GM20431 (cell line): ENCODE measurements around the gene BNC2.
"Not testable (repeated sequence)": the region's sequence is repeated elsewhere in the genome, so short reads cannot be mapped to it uniquely, and the experiment has no call there.

Experiments
- in situ Hi-C: fragments of 300-500 bp; cut with MseI, MboI; formaldehyde crosslinking; loops from one replicate; pipeline ENCODE4 v1.15.0; 2020; ENCODE audit warnings: low sequenced_read_pairs; ENCODE audit not compliant: unreplicated experiment

The BNC2 gene

GRCh38 chr9:16496908-16497307, 373.6 kb downstream of the BNC2 start:
- in situ Hi-C loops, result no loop called here

DNA sequence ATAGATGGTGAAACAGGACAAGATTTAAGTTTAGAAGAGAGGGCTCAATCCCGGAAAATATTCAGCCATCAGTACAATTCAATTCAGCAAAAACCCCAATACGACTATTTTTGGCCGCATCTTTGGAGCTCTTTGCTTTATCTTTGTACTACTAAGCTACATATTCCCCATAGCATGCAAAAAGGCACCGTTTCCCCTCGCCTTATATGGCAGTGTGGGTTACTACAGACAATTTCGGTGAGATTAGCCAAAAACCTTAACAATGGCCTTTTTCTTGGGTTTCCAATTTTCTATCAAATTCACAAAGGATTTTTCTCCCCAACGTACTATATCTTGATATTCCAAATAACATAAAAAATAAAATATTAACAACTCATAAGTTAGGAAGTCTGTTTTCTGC, 382.6 kb downstream of the BNC2 start:
- in situ Hi-C loops, result no loop called here

GRCh38 chr9:16485575-16486321, 384.7 kb downstream of the BNC2 start:
- in situ Hi-C loops, result no loop called here

DNA sequence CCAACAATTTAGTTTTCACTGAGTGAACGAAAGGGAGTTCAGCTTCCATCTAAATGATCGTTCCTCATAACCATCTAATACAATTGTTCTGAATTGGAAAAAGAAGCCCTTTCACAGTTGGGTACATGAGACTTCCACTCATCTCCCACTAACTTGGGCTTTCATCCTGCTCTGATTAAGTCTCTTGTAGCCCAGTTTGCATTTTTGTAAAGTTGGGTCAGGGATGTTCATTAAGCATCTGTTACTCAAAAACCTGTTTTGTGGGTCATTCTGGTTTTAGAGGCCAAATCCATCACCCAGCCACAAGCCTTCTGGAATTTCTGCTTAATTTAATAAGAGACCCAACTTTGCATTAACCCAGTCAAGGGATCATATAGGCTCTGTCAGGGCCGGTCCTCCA, 385.3 kb downstream of the BNC2 start:
- in situ Hi-C loops, result no loop called here

DNA sequence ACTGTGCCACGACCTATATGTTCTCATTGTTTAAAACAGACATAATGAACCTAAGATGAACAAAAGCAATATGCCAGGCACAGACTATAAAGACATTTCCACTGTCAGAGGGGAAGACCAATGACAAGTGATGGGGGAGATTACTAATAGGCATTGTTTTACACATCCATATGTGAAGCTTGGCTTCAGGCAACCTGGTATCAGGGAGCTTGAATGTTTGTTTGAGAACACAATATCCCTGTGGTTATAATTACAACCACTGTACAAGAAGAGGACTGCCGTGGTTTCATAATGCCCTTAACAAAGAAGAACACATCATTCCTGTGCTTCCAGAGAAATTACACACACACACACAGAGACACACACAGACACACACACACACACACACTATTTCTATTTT, 385.7 kb downstream of the BNC2 start:
- in situ Hi-C loops, result no loop called here

- in situ Hi-C loops, result no loop called here
Measured at GRCh38 chr9:16484180-16484579, 386.3 kb downstream of the BNC2 start.

DNA sequence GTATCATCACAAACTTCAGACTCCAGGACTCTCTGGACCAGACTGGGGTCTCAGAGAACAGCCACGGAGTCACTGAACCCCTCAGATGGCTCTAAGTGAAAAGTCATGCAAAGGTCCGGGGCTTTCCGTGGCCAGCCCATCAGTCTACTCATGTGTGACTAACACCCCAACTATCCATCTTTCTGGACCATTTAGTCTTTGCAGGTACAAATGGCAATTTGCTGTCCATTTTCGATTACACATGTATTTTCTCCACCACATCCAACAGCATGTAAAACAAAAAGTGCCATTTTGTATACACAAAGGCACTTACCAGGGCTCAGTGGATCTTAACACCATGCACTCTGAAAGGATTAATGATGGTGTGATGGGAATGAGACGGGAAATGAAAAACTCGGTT, 387.7 kb downstream of the BNC2 start:
- in situ Hi-C loops, result no loop called here

GRCh38 chr9:16480584-16480983, 389.9 kb downstream of the BNC2 start:
- in situ Hi-C loops, result not testable (repeated sequence)

DNA sequence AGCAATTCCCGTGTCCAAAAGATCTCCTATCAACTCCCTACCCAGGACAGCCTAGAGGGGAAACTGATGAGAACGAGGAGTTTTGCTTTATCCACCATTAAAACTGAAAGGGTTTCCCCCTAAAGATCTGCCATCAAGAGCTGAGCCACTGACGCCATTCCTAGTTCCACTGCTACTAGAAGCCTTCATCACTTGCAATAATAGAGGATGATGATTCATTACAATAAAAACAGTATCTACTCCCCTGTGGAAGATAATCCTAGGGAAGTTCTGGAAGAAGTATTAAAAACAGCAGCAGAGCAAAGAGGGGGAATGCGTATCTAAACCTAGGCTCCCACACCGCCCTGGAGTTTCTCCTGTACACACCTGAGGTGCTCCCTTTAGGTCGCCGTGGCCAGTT, 394.5 kb downstream of the BNC2 start:
- in situ Hi-C loops, result no loop called here

DNA sequence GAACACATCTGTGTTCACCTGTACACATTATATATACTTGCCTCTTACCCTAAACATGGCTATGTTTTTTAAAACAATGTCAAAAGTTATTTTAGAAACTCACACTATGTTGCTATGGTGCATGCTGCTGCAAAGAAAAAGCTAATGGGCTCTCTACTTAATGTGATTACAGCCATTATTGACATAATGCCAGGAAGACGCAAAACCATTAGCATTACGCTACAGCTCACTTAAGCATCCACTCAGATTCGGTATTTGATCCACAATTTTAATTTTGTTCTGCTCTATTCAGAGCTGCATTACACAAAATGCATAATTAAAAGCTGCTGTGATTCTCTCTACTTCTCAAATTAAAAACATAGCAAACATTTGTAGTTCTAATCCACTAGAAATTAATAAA, 395.2 kb downstream of the BNC2 start:
- in situ Hi-C loops, result no loop called here

- in situ Hi-C loops, result no loop called here
Measured at GRCh38 chr9:16469184-16469583, 401.3 kb downstream of the BNC2 start.

DNA sequence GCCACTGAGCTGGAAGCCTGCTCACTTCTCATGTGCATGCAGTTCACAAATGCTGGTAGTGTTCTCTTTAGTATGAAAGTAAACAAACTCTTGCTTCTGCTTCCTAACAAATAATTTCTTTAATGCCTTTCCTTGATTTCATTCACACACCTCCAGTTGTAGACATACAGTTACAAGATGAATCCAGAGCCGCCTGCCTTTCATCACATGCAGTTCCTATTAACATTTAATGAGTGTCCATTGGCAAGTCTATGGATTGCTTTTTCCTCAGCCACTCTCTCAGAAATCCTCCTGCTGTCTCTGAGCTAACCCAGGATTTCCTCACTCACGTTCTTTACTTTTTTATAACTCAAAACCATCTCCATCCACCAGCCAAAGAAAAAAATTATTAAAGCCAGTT, 408.6 kb downstream of the BNC2 start:
- in situ Hi-C loops, result no loop called here

DNA sequence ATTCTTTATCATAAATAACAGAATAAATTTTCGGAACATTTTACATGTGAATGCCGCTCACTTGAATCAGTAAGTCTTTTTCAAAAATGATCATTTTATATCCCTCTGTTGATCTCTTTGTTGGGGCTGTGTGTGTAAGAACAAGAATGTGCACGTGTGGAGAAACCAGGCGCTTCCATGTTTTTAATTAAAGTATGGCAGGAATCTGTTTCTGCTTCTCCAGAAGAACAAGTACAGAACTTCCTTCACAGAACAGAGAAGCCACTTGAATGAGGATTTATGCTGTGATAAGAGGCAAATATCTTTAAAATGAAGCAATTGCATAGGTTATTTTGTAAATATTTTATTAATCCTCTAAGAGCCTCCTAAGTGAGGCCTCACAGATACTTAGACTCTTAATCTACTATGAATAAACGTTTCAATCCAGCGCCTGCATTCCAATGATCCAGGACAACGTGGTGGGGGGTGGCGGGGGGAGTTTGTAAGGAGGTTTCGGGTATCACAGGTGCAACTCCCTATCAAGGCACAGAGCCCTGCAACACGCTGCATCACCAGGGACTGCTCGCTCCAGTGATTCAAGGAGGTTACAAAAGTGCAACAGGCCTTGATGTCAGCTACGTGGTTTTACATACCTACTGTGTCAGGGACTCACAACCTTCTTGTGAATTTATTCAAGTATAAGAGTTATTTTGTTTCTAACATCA, 409.2 kb downstream of the BNC2 start:
- in situ Hi-C loops, result no loop called here

DNA sequence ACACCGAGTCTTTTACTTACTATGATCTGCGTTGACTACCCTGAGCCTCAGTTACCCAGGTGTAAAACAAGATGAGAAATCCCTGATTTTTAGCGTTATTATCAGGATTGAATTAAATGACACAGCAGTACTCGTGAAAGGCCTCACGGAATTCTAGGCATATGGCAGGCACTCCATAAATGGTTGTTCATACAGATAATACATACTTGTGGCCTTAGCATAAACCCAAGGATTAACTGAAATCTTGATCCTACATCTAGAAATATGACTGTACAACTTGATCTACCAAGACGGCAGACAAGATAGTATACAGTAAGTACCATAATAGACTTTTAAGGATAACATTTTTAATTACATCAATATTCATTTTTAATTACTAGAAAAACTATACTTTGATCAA, 409.8 kb downstream of the BNC2 start:
- in situ Hi-C loops, result no loop called here

DNA sequence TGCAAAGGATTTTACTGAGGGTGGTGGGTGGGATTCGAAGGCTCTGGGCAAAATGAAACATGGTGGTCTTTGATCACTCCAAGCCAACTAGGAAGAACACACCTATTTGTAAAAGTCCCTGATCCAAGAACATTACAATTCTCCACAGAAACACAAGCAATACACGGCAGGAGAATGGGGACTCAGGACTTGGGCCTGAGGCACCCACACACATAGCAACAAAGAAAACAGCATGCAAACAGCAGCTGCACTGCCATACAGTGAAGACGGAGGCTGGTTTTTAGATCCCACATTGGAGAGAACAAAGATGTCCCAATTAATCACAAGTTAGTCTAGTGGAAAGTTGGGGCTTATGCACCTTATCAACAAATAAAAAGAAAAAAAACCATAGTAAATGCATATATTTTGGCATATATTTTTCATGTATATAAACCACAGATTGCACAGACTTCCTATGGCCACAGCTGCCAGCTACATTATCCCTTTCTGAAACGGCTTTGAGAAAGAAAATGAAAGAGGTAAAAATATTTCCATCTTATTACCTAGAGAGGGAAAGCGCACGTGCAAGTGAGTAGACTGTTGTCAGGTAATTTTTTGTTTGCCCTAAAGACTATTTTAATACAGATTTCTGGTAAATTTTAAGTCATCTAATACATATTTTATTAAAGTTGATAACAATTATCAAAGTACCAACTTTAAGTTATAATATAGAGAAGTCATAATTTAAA, 410.9 kb downstream of the BNC2 start:
- in situ Hi-C loops, result no loop called here

DNA sequence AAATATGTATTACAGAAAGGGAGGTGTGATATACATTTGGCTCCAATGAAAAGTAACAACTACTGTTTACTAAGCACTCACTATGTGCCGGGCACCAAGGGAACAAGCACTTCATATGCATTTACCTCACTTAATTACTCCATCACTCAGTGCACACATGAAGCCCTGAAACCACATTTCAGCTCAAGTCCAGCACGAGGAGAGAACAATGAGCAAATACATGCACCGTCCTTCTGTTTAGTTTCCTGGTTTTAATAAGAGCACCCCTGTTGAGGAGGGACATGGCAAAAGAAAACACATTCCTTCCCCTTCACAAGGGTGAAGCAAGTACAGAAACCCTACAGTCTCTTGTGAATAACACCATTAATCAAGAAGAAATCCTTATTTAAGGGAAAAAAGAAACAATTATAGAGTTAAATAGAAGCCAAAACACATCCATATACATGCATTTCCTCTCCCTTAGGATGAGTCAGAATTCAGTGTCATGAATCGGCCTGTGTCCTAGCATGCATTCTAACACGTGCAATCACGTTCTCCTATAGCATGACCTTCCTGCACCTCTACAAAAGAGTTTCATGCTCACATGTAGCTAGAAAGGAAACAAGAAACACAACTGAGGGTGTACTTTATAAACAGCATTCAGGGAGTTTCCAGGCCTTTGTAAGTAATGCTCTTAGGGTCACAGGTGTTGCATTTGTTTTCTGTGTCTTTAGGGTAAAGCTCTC, 411.6 kb downstream of the BNC2 start:
- in situ Hi-C loops, result no loop called here

DNA sequence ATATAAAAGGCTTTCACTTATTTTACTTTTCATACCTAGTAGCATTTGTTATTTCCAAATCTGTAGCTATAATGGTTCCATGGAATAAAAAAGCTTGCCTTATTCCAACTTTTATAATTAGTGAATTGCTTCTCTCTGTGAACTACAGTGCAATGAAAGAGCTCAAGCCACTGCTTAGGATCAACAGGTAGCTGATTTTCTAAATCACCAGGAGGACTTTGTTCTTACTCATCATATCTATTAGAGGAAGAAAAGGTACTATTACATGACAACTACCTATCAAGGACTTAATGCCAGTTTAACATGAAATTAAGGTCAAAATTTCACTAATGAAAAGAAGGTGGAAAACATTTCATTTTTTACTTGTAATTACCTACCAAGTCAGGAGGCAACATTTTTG, 414.6 kb downstream of the BNC2 start:
- in situ Hi-C loops, result no loop called here

- in situ Hi-C loops, result no loop called here
Measured at GRCh38 chr9:16453390-16453789, 417.1 kb downstream of the BNC2 start.

- in situ Hi-C loops, result no loop called here
Measured at GRCh38 chr9:16450578-16450977, 419.9 kb downstream of the BNC2 start.

DNA sequence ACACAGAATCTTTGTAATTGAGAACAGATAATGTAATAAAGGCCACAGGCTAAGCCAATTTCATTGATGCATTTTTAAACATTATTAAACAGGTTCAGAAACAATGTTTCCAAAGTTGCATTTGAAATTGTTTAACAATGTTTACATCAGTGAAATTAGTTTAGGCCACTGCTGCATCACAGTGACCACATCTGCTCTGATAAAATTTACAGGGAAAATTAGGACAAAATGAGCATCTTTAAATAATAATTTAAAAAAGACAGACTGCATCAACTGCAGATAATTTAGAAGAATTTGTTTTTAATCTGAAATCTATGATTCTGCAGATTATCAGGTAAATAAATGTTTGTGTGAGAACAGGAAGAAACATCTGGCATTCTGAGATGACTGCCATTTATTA, 420.4 kb downstream of the BNC2 start:
- in situ Hi-C loops, result no loop called here
